Stimulated activated naive CD4-positive, alpha-beta T cell (primary cell): ENCODE measurements around the gene FAM107B.
"Not testable (repeated sequence)": the region's sequence is repeated elsewhere in the genome, so short reads cannot be mapped to it uniquely, and the experiment has no call there.

Experiments
- DNase-seq, 6 experiments: peaks; one replicate each; lab custom pipeline; 2025; lab: John Stamatoyannopoulos, UW

FAM107B gene

GRCh38 chr10:14692344-14693076, 82.2 kb downstream of the FAM107B start:
- no peak for DNase-seq

GRCh38 chr10:14691359-14691758, 83.3 kb downstream of the FAM107B start:
- no peak for DNase-seq

GRCh38 chr10:14688606-14689005, 86.1 kb downstream of the FAM107B start:
- DNase-seq = no peak

GRCh38 chr10:14688189-14688588, 86.5 kb downstream of the FAM107B start:
- not testable (repeated sequence) for DNase-seq

GRCh38 chr10:14687340-14687739, 87.4 kb downstream of the FAM107B start:
- DNase-seq = no peak

GRCh38 chr10:14686356-14686755, 88.3 kb downstream of the FAM107B start:
- DNase-seq = no peak

GRCh38 chr10:14684354-14684753, 90.3 kb downstream of the FAM107B start:
- DNase-seq = no peak

- no peak for DNase-seq
Measured at GRCh38 chr10:14683256-14683655, 91.4 kb downstream of the FAM107B start.

GRCh38 chr10:14681802-14682201, 92.9 kb downstream of the FAM107B start:
- DNase-seq = no peak

GRCh38 chr10:14681305-14681704, 93.4 kb downstream of the FAM107B start:
- no peak for DNase-seq

GRCh38 chr10:14678637-14679036, 96.1 kb downstream of the FAM107B start:
- DNase-seq = no peak

- no peak for DNase-seq
Measured at GRCh38 chr10:14676732-14677131, 98.0 kb downstream of the FAM107B start.

GRCh38 chr10:14674376-14675050, 100.2 kb downstream of the FAM107B start:
- DNase-seq = no peak

GRCh38 chr10:14673189-14673861, 101.4 kb downstream of the FAM107B start:
- DNase-seq = no peak

- no peak for DNase-seq
Measured at GRCh38 chr10:14671386-14671831, 103.3 kb downstream of the FAM107B start.

GRCh38 chr10:14670551-14671240, 104.0 kb downstream of the FAM107B start:
- DNase-seq = no peak

GRCh38 chr10:14669576-14669975, 105.1 kb downstream of the FAM107B start:
- DNase-seq = no peak

- no peak for DNase-seq
Measured at GRCh38 chr10:14667781-14668180, 106.9 kb downstream of the FAM107B start.

GRCh38 chr10:14667280-14667679, 107.4 kb downstream of the FAM107B start:
- no peak for DNase-seq

- no peak for DNase-seq
Measured at GRCh38 chr10:14665865-14666857, 108.5 kb downstream of the FAM107B start.

GRCh38 chr10:14665304-14665703, 109.4 kb downstream of the FAM107B start:
- no peak for DNase-seq
